ENCODE measurements around the gene PATL2. TPM values are rescaled to one million over a fixed set of nuclear protein-coding genes. Genes with fewer than 3 reads are reported as not detected.

The PATL2 gene
- total and polyA plus RNA-seq, 2 experiments from 2014 or later = 0.19 TPM; not detected in 1

DNA sequence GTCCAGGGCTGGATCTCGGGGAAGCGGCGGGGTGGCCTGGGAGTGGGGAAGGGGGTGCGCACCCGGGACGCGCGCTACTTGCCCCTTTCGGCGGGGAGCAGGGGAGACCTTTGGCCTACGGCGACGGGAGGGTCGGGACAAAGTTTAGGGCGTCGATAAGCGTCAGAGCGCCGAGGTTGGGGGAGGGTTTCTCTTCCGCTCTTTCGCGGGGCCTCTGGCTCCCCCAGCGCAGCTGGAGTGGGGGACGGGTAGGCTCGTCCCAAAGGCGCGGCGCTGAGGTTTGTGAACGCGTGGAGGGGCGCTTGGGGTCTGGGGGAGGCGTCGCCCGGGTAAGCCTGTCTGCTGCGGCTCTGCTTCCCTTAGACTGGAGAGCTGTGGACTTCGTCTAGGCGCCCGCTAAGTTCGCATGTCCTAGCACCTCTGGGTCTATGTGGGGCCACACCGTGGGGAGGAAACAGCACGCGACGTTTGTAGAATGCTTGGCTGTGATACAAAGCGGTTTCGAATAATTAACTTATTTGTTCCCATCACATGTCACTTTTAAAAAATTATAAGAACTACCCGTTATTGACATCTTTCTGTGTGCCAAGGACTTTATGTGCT, 721 bp upstream of the PATL2 start:
- Mint-ChIP-seq H3K9me3 (no peaks in the 10 kb centered on the region), H3K27ac (no peak overlapping the region; the same call in 1 of the 2 replicates)
- ATAC-seq = peak; percentile 60

More for the DNA sequence above, 721 bp upstream of the PATL2 start:
- Histone ChIP-seq H2AFZ (peak overlapping the region; percentile 86; the same call in 1 of the 2 replicates), H3K4me2 (peak overlapping the region; percentile 81), H3F3A (replicated peaks; ENCODE audit: low read depth) (no peaks in the 10 kb centered on the region), H3K79me2 (replicated peaks; ENCODE audit: insufficient read depth) (peaks cover 10% of the 10 kb centered on the region; the same call in 1 of the 2 replicates), H3K27me3 (ENCODE audit: insufficient read depth) (peaks cover 16% of the 10 kb centered on the region), H3K9me2 (ENCODE audit: insufficient read depth) (no peaks in the 10 kb centered on the region), H3K4me1 (ENCODE audit: insufficient read depth) (no peaks in the 10 kb centered on the region), H3K27ac (ENCODE audit: low read depth) (no peak overlapping the region), H3K36me3 (ENCODE audit: insufficient read depth) (no peaks in the 10 kb centered on the region), H3K4me3 (peak overlapping the region; percentile 61), H4K20me1 (replicated peaks; ENCODE audit: insufficient read depth) (peaks cover 11% of the 10 kb centered on the region; the same call in 1 of the 2 replicates)
- DNase-seq (ENCODE audit: low spot score) = peak; percentile 61
- peaks cover 3% of the 10 kb centered on the region for H3K36me3 Mint-ChIP-seq (ENCODE audit: low read depth)
- peak overlapping the region; percentile 95 for H3K4me3 Mint-ChIP-seq
- TF ChIP-seq ZNF114 (CRISPR knock-in tag; IDR thresholded peaks at IDR 0.05) (no peak), STAT1 (IDR thresholded peaks at IDR 0.05; ENCODE audit: unreplicated experiment) (no peak), NANOG (IDR thresholded peaks at IDR 0.05; ENCODE audit: borderline replicate concordance) (no peak), POLR2AphosphoS5 (IDR thresholded peaks at IDR 0.05; ENCODE audit: low read depth) (no peak), JUNB (IDR thresholded peaks at IDR 0.05; ENCODE audit: unreplicated experiment) (no peak), CREB1 (CRISPR knock-in tag; IDR thresholded peaks at IDR 0.05; ENCODE audit: low read depth) (no peak), EZH2phosphoT487 (IDR thresholded peaks at IDR 0.05; ENCODE audit: unreplicated experiment) (no peak), ZNF331 (CRISPR knock-in tag; IDR thresholded peaks at IDR 0.05; ENCODE audit: low read depth) (no peak), EZH2 (IDR thresholded peaks at IDR 0.05; ENCODE audit: low read depth, unreplicated experiment) (no peak)
- TF ChIP-seq, protein P1, sequence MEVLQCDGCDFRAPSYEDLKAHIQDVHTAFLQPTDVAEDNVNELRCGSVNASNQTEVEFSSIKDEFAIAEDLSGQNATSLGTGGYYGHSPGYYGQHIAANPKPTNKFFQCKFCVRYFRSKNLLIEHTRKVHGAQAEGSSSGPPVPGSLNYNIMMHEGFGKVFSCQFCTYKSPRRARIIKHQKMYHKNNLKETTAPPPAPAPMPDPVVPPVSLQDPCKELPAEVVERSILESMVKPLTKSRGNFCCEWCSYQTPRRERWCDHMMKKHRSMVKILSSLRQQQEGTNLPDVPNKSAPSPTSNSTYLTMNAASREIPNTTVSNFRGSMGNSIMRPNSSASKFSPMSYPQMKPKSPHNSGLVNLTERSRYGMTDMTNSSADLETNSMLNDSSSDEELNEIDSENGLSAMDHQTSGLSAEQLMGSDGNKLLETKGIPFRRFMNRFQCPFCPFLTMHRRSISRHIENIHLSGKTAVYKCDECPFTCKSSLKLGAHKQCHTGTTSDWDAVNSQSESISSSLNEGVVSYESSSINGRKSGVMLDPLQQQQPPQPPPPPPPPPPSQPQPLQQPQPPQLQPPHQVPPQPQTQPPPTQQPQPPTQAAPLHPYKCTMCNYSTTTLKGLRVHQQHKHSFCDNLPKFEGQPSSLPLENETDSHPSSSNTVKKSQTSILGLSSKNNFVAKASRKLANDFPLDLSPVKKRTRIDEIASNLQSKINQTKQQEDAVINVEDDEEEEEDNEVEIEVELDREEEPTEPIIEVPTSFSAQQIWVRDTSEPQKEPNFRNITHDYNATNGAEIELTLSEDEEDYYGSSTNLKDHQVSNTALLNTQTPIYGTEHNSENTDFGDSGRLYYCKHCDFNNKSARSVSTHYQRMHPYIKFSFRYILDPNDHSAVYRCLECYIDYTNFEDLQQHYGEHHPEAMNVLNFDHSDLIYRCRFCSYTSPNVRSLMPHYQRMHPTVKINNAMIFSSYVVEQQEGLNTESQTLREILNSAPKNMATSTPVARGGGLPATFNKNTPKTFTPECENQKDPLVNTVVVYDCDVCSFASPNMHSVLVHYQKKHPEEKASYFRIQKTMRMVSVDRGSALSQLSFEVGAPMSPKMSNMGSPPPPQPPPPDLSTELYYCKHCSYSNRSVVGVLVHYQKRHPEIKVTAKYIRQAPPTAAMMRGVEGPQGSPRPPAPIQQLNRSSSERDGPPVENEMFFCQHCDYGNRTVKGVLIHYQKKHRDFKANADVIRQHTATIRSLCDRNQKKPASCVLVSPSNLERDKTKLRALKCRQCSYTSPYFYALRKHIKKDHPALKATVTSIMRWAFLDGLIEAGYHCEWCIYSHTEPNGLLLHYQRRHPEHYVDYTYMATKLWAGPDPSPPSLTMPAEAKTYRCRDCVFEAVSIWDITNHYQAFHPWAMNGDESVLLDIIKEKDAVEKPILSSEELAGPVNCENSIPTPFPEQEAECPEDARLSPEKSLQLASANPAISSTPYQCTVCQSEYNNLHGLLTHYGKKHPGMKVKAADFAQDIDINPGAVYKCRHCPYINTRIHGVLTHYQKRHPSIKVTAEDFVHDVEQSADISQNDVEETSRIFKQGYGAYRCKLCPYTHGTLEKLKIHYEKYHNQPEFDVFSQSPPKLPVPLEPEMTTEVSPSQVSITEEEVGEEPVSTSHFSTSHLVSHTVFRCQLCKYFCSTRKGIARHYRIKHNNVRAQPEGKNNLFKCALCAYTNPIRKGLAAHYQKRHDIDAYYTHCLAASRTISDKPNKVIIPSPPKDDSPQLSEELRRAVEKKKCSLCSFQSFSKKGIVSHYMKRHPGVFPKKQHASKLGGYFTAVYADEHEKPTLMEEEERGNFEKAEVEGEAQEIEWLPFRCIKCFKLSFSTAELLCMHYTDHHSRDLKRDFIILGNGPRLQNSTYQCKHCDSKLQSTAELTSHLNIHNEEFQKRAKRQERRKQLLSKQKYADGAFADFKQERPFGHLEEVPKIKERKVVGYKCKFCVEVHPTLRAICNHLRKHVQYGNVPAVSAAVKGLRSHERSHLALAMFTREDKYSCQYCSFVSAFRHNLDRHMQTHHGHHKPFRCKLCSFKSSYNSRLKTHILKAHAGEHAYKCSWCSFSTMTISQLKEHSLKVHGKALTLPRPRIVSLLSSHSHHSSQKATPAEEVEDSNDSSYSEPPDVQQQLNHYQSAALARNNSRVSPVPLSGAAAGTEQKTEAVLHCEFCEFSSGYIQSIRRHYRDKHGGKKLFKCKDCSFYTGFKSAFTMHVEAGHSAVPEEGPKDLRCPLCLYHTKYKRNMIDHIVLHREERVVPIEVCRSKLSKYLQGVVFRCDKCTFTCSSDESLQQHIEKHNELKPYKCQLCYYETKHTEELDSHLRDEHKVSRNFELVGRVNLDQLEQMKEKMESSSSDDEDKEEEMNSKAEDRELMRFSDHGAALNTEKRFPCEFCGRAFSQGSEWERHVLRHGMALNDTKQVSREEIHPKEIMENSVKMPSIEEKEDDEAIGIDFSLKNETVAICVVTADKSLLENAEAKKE (CRISPR knock-in tag; IDR thresholded peaks at IDR 0.05) = no peak
- TF ChIP-seq, protein P2, sequence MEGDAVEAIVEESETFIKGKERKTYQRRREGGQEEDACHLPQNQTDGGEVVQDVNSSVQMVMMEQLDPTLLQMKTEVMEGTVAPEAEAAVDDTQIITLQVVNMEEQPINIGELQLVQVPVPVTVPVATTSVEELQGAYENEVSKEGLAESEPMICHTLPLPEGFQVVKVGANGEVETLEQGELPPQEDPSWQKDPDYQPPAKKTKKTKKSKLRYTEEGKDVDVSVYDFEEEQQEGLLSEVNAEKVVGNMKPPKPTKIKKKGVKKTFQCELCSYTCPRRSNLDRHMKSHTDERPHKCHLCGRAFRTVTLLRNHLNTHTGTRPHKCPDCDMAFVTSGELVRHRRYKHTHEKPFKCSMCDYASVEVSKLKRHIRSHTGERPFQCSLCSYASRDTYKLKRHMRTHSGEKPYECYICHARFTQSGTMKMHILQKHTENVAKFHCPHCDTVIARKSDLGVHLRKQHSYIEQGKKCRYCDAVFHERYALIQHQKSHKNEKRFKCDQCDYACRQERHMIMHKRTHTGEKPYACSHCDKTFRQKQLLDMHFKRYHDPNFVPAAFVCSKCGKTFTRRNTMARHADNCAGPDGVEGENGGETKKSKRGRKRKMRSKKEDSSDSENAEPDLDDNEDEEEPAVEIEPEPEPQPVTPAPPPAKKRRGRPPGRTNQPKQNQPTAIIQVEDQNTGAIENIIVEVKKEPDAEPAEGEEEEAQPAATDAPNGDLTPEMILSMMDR (conservative IDR thresholded peaks at IDR 0.05; ENCODE audit: low read depth in 2 of 2) = no peak
- TF ChIP-seq, protein P3, sequence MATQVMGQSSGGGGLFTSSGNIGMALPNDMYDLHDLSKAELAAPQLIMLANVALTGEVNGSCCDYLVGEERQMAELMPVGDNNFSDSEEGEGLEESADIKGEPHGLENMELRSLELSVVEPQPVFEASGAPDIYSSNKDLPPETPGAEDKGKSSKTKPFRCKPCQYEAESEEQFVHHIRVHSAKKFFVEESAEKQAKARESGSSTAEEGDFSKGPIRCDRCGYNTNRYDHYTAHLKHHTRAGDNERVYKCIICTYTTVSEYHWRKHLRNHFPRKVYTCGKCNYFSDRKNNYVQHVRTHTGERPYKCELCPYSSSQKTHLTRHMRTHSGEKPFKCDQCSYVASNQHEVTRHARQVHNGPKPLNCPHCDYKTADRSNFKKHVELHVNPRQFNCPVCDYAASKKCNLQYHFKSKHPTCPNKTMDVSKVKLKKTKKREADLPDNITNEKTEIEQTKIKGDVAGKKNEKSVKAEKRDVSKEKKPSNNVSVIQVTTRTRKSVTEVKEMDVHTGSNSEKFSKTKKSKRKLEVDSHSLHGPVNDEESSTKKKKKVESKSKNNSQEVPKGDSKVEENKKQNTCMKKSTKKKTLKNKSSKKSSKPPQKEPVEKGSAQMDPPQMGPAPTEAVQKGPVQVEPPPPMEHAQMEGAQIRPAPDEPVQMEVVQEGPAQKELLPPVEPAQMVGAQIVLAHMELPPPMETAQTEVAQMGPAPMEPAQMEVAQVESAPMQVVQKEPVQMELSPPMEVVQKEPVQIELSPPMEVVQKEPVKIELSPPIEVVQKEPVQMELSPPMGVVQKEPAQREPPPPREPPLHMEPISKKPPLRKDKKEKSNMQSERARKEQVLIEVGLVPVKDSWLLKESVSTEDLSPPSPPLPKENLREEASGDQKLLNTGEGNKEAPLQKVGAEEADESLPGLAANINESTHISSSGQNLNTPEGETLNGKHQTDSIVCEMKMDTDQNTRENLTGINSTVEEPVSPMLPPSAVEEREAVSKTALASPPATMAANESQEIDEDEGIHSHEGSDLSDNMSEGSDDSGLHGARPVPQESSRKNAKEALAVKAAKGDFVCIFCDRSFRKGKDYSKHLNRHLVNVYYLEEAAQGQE (IDR thresholded peaks at IDR 0.05; ENCODE audit: unreplicated experiment) = no peak
- H3K4me1 Mint-ChIP-seq = peaks cover 8% of the 10 kb centered on the region; the same call in 2 of the 3 replicates
- peaks cover 20% of the 10 kb centered on the region for H3K27me3 Mint-ChIP-seq (ENCODE audit: insufficient read depth, low read depth, poor library complexity)
